HG03575 (cell line): Measurements from ENCODE around the gene KCNK1.

Experiments
- ATAC-seq: cut with Tn5 transposase; IDR thresholded peaks from one replicate; pipeline ENCODE4 v1.9.1; 2021; ENCODE audit not compliant: unreplicated experiment, insufficient number of reproducible peaks, low FRiP score; ENCODE audit errors: extremely low read depth

KCNK1 gene

DNA sequence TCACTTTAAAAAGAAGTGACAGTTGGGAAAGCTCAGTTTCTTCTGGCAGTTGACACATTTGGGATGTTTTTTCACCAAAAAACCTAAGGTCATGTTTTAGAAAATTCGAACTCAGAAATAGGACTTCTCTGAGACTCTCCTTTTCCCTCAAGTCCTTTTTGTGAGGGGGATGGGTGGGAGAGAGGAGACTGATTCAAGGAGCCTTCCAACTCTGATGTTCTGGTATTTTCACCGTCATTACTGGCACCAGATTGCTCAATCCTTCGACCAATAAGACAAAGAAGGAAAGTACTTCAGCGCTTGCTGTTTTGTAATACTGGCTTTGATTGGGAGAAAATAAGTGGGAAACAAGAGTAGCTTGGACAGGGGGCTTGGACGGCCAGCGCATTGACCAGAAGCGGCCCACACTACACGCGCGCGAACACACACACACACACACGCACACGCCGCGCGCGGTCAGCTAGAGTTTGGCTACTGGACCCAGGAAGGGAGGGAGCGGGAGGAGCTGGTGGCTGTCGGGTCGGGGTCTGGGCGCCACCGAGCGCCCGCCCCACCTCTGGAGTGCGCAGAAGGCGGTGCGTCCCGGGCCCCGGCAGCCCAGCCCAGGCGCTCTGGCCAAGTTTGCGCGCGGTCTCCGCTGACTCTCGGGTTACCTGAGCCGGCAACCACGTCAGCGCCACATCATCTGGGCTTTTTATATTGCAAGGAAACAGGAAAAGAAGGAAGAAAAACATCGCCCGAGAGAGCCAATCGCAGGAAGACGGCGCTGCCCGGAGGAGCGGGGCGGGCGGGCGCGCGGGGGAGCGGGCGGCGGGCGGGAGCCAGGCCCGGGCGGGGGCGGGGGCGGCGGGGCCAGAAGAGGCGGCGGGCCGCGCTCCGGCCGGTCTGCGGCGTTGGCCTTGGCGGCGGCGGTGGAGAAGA, at the start of gene KCNK1:
Gene KCNK1 (plus strand): TSS at position 855 of the 921 bp plus-strand sequence. CDS start 66 bp downstream, at position 921.
- ATAC-seq, result no peak

DNA sequence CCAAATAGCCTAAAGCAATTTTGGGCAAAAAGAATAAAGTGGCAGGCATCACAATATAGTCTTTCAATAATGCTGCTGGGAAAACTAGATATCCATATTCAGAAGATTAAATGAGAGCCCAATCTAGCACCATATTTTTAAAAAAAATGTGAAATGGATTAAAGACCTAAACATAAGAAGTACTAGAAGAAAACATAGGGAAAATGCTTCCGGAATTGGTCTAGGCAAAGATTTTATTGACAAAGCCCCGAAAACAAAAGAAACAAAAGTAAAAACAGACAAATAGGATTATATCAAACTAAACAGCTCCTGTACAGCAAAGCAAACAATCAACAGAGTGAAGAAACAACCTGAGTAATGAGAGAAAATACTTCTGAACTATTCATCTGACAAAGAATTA, 48.6 kb upstream of the KCNK1 start:
- no peak for ATAC-seq

DNA sequence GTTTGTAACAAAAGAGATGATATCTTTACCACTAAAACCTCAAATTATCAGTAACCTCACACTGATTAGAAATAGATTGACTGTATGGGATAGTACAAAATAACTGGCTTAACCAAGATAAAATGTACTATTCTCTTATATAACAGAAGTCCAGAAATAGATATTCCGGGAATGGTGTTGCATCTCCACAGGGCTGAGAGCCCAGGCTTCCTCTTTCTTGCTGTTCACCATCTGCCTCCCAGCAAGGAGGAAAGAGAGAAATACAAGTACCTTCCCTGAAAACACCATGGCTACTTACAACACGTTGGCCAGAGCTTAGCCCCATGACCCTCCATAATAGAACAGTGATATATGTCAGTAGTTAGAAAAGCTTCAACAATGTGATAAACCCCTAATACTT, 47.0 kb upstream of the KCNK1 start:
- no peak for ATAC-seq

DNA sequence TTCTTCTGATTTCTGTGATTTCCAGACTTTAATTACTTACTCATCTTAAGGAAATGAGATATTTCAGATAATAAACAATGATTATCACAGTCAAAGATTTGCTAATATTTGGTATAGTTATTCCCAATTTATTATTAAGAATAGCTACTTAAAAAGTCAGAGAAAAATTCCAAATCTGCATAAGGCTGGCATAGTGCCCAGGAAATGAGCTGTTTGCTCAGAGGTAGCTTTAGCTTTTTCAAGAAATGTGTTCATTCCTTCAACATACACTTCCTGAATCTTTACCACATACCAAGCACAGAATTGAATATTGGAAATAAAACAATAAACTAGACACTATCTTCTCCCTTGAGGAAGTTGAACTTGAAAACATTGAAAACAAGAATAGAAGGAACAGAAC, 44.3 kb upstream of the KCNK1 start:
- no peak for ATAC-seq

DNA sequence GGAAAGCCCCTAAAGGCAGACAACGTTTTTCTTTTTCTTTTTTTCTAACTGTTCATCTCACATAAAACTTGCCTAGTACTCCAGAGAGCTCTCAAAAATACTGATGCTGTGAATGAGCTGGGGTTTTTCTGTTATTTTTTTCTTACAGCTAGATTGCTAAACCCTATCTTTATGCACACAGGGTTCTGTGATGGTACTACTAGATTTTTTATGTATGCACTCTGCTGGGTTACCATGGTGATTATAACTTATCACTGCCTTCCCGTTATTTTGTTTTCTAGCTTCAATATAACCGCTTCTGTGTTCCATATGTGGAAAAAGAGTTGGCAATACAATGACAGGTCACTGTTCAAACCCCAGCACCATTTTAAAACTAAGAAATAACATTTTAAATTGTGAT, 43.7 kb upstream of the KCNK1 start:
- no peak for ATAC-seq

DNA sequence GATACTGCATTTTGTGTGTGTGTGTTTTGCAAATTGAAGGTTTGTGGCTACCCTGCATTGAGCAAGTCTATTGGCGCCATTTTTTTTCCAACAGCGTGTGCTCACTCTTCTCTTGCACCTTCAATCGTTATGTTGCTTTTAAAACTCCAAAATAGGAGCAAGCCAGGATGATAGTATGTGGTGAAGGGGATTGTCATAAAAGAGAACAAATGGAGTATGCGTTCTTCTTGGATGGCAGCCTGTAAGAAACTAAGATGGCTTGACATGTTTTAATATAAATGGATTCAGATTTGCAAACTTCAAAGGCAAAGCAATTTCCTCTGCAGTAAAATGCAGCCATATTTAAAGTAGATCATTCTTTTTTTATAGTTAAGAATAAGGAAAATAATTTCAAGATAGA, 43.2 kb upstream of the KCNK1 start:
- ATAC-seq, result no peak

DNA sequence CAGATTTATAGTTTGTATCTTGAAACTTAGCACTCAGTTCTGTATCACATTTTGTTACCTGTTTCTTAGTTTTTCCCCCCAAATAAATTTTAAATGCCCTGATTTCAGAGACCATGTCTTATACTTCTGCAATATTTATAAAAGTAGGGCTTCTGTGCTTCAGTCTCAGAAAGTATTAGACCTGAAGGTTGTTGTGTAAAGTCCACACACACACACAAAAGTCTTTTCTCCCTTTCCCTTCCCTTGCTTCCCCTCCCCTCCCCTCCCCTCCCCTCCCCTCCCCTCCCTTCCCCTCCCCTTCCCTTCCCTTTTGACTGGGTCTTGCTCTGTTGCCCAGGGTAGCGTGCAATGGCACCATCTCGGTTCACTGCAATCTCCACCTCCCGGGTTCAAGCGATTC, 41.0 kb upstream of the KCNK1 start:
- no peak for ATAC-seq

DNA sequence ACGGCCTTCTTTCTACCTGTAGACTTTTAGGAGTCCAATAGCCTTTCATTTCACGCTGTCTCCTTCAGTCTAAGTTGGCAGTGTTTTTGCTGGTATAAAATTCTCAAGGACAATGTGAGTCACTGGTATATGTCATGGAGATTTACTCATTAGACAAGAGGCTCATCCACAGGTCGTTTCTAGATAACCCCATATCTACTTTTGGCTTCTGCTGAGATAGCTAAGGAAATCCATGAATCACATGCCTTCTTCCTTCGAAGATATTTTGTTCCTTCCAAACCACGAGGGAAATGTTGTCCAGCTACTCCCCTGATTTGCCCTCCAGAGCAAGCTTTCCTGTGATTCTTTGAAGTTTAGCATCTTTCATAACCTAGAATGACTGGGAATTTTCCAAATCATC, 38.5 kb upstream of the KCNK1 start:
- no peak for ATAC-seq

DNA sequence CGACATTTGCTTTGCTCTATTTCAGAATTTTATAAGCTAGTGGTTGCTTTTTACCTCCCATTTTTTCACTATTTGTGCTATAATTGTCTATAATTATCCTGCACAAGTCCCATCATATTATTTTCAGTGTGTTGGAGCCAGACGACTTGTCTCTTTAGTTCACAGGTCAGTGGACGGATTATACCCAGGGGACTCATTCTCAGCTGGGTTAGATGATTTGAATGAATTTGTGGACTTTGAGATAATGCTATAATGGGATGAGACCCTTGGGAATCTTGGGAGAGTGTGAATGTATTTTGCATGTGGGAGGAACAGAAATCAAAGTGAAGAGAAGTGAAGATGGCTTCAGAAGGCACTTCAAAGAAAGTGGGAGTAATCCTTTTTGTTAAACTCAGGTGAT, 31.5 kb upstream of the KCNK1 start:
- no peak for ATAC-seq

DNA sequence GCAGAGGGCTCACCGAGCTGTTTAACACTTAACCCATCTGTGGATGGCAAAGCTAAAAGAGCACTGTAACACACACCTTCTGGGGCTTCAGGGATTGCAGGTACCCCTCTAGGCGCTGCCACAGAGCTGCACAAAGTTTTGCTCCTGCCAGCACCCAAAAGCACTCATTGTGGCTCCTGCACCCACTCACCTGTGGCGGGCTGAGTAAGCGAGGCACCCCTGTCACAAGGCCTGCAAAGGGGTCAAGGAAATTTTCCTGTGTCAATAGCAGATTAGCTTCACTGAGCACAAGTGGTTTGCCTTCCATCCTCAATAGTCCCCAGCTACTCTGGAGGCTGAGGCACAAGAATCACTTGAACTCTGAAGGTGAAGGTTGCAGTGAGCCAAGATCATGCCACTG, 29.5 kb upstream of the KCNK1 start:
- ATAC-seq, result no peak

DNA sequence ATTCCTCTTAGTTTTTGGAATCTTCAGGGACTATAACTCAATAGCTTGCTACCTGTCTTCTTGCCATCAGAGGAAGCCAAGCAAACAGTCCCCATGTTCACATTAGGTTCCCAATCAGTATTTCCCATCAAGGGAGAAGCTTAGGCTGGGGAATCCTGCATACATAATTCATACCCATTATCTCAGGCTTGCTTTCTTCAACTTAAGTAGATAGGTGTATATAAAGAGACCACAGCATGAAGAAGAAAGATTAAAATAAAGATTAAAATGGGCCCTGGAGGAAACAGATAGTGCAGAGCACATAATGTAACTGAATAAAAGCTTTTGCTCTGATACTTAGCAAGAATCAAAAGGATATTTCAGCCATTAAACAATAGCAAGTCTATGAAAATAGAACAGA, 29.0 kb upstream of the KCNK1 start:
- ATAC-seq, result no peak

DNA sequence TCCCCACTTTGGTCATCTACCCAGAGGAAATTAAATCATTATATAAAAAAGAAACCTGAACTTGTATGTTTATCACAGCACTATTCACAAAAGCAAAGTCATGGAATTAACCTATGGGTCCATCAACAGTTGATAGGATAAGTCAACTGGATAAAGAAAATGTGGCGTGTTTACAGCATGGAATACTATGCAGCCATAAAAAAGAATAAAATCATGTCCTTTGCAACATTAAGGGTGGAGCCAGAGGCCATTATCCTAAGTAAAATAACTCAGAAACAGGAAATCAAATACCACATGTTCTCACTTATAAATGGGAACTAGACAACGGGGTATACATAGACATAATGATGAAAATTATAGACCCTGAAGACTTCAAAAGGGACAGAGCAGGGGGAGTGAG, 27.6 kb upstream of the KCNK1 start:
- ATAC-seq, result no peak

DNA sequence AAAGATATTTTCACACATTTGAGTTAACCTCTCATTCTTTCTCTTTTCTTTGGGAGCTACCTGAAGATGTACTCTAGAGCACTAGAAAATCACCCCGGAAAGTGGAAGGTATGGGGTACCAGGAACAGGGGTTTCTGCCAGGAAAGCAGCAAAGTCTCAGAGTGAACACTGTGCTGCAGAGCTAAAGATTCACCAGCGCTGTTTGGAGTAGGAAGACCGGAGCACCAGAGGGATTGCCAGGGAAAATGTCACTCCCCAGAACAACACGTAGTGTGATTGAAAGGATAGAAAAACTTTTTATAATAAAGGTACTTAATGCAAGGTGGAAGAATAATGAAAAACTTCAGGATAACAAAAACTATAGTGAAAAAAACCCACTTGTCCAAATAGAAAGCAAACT, 26.7 kb upstream of the KCNK1 start:
- no peak for ATAC-seq

DNA sequence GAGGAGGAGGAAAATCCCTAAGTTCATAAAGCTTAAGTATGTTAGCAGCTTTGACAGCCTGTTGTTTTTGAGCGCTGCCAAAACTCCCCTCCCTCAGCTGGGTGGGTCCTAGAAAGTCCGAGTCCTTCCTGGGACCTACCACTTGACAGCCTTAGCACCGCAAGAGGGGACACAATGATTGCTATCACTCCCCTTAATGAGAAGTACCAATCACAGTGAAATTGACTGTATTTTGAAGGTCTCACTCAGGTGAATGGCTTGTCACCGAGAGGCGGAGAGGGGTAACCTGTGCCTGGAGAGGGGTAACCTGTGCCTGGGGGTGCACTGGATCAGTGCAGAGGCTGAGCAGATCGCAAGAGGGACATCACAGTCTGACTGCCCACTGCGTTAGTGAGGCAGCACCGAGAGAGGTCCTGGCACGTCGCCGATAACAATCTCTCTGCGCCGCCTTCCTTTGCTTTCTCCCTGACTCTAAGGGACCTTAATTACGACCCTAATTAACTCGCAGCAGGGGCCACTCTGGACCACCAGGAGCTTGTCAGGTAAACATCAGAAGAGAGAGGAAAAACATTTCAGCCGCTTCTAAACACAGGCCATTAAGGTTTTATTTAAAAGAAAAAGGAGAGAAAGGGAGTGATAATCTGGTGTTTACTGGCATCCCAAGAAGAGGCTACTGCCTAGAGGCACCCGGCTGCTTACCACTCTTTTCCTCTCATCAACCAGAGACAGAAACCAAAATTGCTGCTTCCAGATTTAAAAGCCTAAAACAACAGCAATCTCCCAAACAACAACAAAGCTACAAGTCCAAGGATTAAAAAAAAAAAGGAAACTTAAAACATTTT, 25.7 kb upstream of the KCNK1 start:
- ATAC-seq, result no peak

DNA sequence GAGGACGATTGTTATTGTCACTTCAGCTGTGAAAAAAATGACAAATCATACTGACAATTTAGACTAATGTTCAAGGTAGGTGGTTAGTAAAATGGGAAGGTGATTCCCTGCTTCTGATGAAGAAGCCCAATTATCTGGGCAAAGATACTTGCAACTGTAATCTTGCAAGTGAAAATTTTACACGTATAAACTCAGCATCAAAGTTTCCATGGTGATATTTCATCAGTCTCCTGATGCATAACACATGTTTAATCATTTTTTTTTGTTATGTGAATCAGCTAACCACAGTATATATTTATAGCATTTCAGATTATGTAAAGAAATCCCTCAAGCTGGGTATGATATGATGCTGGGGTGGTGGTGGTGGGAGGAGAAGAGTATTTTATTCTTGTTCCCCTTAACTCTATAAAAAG, 16.4 kb upstream of the KCNK1 start:
- ATAC-seq, result no peak

DNA sequence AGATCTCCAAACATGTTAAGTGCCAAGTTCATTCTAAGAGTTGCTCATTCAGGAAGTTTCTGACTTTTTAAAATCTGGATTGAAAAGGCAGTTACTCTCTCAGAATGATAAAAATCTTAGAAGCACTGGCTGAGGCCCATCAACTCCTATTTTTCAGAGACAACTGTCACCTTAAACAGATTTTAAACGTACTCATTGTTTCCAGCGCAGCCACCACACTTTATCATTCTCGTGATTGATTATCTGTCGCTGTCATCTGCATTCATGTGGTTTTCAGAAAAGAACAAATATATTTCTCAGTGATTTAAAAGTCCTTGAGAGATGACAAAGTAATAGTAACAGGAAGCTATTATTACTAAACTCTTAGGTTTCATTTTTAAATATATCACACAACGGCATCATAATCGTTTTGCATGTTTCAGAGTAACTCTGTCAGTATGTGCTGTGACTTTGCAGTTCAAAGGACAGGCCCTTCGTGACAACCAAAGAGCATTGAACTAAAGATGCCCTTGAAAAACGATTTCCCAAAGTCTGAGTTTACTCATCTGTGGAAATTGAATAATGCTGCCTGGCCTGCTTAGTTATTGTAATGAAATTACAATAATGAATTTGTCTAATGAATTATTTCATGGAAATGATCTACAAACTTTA, 14.9 kb upstream of the KCNK1 start:
- peak; percentile 94 for ATAC-seq

DNA sequence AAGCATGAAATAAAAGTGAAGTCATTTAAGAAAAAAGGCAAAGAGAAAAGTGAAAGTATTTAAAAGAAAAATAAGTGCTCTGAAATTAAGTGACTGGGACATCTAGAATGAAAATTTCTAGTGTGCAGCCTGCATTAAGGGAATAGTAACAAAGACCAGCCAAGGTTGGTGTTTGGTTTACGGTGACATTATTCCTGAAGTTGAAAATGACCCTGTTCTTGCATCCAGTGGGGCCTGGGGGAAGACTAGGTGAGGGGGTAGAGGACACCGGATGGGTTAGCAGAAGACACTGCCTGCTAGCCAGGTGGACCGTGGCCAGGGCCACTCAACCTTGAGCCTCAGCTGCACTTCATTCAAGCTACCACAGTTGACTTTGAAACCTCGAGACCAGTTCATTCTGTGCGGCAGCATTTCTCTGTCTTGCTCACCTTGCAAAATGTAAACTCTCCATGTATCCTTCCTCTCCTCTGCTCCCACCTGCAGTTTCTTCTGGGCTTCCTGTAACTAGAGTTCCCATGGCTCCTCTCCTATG, 14.3 kb upstream of the KCNK1 start:
- ATAC-seq, result peak; percentile 5

DNA sequence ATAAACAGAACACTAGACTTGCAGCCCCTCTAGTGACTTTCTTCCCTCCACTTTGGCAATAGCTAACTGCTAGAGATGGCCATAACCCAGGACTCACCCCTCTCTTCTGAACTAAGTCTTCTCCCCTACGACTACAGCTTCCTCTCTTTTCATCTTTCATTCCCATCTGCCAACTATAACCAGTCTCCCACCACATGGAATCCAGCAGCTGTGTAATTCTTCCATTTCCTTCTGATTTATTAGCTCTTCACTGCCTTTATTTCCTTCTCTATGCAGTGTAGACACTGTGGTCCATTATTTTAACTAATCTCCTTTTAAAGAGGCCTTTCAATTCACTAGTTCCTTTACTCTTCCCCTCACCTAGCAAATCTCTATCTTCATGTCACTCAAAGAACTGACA, 13.4 kb upstream of the KCNK1 start:
- no peak for ATAC-seq

DNA sequence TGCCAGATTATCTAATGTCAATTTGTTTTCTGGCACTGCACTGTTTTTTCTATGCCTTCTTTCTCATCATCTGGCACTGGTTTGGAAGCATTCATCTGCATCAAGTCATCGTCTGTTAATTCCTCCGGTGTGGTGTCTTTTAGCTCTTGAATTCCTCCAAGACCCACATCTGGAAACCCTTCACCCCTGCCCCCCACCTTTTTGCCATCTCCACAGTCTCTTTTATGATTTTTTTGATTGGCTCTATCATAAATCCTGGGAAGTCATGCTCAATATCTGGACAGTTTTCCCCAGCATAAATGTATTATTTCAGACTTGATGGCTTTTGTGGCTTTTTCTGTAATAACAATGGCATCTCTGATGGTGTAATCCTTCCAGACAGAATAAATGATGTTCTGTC, 10.4 kb upstream of the KCNK1 start:
- ATAC-seq, result no peak
